DOHH2 (cell line): ENCODE results near the gene P3H3.

Experiments used
- EZH2phosphoT487 ChIP-seq: fragments of 200-600 bp; sonication (generic); IDR thresholded peaks from 2 replicates; pipeline ENCODE4 v1.6.1; 2017; ENCODE audit warnings: borderline replicate concordance, mild to moderate bottlenecking, antibody characterized with exemption, low read length, moderate library complexity, mixed read lengths
- TF ChIP-seq, protein P1 (sequence below): fragments of 200-600 bp; sonication (generic); IDR thresholded peaks from one replicate; pipeline ENCODE4 v1.5.1; 2014; ENCODE audit warnings: antibody characterized with exemption, mild to moderate bottlenecking, low read depth, low read length; ENCODE audit not compliant: poor library complexity, severe bottlenecking

DNA sequence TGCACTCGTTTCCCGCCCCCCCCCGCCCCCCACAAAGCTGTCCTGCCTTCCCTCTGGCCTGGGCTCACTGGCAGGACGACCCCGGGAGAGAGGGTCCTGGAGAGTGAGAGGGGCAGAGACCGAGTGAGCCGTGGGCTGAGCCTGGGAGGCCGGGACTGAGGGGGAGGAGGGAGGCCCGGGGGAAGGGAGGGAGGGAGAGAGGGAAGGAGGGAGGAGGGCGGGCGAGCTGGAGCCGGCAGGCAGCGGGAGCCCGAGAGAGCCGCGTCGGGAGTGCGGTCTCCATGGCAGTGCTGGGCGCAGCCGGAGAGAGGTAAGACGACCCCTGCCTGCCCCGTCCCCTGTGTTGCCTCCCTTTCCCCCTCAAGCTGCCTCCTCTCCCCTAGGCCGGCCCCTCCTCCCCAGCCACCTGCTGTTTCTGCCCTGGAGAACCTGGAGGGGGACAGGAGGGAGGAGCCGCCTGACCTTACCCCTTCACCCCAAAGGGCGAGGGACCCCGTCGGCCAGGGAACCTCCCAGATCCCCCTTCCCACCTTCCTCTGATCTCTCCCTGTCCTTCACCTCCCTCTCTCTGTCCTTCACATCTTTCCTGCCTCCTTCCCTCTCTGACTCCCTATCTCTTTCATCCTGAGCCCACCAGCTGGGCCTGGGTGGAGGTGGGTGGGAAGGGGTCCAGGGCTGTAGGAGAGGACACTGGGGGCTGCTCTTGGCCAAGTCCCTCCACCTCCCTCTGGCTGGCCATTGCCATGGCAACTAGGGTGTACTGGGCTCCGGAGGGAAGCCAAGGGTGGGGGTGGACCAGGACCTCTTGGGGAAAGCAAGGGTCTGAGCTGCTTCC, 6.4 kb upstream of the P3H3 start, which contains the start of gene GPR162:
- TF ChIP-seq, protein P1, sequence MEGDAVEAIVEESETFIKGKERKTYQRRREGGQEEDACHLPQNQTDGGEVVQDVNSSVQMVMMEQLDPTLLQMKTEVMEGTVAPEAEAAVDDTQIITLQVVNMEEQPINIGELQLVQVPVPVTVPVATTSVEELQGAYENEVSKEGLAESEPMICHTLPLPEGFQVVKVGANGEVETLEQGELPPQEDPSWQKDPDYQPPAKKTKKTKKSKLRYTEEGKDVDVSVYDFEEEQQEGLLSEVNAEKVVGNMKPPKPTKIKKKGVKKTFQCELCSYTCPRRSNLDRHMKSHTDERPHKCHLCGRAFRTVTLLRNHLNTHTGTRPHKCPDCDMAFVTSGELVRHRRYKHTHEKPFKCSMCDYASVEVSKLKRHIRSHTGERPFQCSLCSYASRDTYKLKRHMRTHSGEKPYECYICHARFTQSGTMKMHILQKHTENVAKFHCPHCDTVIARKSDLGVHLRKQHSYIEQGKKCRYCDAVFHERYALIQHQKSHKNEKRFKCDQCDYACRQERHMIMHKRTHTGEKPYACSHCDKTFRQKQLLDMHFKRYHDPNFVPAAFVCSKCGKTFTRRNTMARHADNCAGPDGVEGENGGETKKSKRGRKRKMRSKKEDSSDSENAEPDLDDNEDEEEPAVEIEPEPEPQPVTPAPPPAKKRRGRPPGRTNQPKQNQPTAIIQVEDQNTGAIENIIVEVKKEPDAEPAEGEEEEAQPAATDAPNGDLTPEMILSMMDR, result no peak
- TF ChIP-seq EZH2phosphoT487, result no peak
